ENCODE measurements around the gene SELP. TPM values are rescaled to one million over a fixed set of nuclear protein-coding genes. Genes with fewer than 3 reads are reported as not detected.

The SELP gene
- polyA plus RNA-seq, 1 of the 3 experiments (the other 2 are of a cell fraction) = not detected

DNA sequence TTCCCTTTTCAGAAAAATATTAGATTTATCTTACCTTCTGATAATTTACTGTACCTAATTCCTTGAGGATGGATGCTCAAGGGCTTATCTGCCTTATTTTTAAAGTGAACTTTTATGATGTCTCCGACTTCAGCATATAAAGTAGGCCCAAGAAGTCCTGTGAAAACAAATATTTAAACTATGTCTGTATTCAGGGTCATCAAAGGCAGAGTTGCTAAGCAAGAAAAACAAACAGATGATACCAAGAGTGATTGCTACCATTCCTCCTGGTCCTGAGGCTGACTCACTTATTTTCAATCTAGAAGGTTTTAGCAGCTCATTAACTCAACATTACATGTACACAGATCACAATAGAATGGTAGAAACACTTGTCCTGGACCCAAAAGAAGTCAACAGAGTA is 57.7 kb downstream of the SELP start:
- H2AFZ ChIP-seq (ENCODE audit: low read depth) = no peak overlapping the region
- H3K9ac ChIP-seq = no peak overlapping the region
- H3K79me2 ChIP-seq (ENCODE audit: insufficient read depth) = no peaks in the 10 kb centered on the region
- H3F3A ChIP-seq (replicated peaks; ENCODE audit: insufficient read depth) = no peaks in the 10 kb centered on the region
- H3K36me3 ChIP-seq (replicated peaks in 1 of 2; ENCODE audit: control insufficient read depth in 1 of 2, insufficient read depth in 2 of 2, low read length in 1 of 2) = no peaks in the 10 kb centered on the region
- H3K27me3 ChIP-seq (ENCODE audit: insufficient read depth) = peaks cover 19% of the 10 kb centered on the region; the same call in 1 of the 2 replicates
- 2% methylated on average over 1 of the region's 1 CpG for WGBS (ENCODE audit: low lambda C conversion rate)
- no peak for DNase-seq
- H3K27ac ChIP-seq (ENCODE audit: low read depth in 2 of 2, low read length in 1 of 2) = no peak overlapping the region
- no peaks in the 10 kb centered on the region for H4K20me1 ChIP-seq (ENCODE audit: insufficient read depth)
- H3K9me2 ChIP-seq = no peaks in the 10 kb centered on the region
- H3K4me1 ChIP-seq (ENCODE audit: control insufficient read depth in 1 of 2, insufficient read depth in 2 of 2, low read depth in 1 of 2, low read length in 1 of 2) = no peaks in the 10 kb centered on the region
- no peak overlapping the region for H3K4me2 ChIP-seq
- H3K9me3 ChIP-seq = no peaks in the 10 kb centered on the region
- TF ChIP-seq EZH2phosphoT487 (IDR thresholded peaks at IDR 0.05; ENCODE audit: borderline replicate concordance, low read depth) = no peak
- no peak for TF ChIP-seq RXRA (IDR thresholded peaks at IDR 0.05; ENCODE audit: borderline replicate concordance, low read depth)
- TF ChIP-seq CHD2 (IDR thresholded peaks at IDR 0.05; ENCODE audit: low read length, partially characterized antibody) = no peak
- no peak for TF ChIP-seq POLR2AphosphoS5 (IDR thresholded peaks at IDR 0.05; ENCODE audit: low read depth, low read length)
- TF ChIP-seq, protein P1, sequence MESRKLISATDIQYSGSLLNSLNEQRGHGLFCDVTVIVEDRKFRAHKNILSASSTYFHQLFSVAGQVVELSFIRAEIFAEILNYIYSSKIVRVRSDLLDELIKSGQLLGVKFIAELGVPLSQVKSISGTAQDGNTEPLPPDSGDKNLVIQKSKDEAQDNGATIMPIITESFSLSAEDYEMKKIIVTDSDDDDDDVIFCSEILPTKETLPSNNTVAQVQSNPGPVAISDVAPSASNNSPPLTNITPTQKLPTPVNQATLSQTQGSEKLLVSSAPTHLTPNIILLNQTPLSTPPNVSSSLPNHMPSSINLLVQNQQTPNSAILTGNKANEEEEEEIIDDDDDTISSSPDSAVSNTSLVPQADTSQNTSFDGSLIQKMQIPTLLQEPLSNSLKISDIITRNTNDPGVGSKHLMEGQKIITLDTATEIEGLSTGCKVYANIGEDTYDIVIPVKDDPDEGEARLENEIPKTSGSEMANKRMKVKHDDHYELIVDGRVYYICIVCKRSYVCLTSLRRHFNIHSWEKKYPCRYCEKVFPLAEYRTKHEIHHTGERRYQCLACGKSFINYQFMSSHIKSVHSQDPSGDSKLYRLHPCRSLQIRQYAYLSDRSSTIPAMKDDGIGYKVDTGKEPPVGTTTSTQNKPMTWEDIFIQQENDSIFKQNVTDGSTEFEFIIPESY (IDR thresholded peaks at IDR 0.05; ENCODE audit: borderline replicate concordance, low read depth) = no peak
- TF ChIP-seq SIN3A (IDR thresholded peaks at IDR 0.05; ENCODE audit: borderline replicate concordance, low read depth, low read length) = no peak
- TF ChIP-seq TAF1 (IDR thresholded peaks at IDR 0.05; ENCODE audit: borderline replicate concordance, low read depth, low read length) = no peak
- no peak for TF ChIP-seq RCOR1 (IDR thresholded peaks at IDR 0.05; ENCODE audit: low read length)
- no peak for TF ChIP-seq TEAD4 (IDR thresholded peaks at IDR 0.05; ENCODE audit: borderline replicate concordance, insufficient read depth)
- no peak for TF ChIP-seq FOSL2 (IDR thresholded peaks at IDR 0.05; ENCODE audit: borderline replicate concordance, low read depth)
- no peak for TF ChIP-seq GABPA (IDR thresholded peaks at IDR 0.05; ENCODE audit: low read depth)
- TF ChIP-seq, protein P2, sequence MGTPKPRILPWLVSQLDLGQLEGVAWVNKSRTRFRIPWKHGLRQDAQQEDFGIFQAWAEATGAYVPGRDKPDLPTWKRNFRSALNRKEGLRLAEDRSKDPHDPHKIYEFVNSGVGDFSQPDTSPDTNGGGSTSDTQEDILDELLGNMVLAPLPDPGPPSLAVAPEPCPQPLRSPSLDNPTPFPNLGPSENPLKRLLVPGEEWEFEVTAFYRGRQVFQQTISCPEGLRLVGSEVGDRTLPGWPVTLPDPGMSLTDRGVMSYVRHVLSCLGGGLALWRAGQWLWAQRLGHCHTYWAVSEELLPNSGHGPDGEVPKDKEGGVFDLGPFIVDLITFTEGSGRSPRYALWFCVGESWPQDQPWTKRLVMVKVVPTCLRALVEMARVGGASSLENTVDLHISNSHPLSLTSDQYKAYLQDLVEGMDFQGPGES (IDR thresholded peaks at IDR 0.05; ENCODE audit: low read depth, low read length) = no peak
- ChIA-PET CTCF (no interaction called here), POLR2A (no interaction called here)
- no peak overlapping the region for H3K4me3 ChIP-seq (ENCODE audit: low read depth in 2 of 2, low read length in 1 of 2)

DNA sequence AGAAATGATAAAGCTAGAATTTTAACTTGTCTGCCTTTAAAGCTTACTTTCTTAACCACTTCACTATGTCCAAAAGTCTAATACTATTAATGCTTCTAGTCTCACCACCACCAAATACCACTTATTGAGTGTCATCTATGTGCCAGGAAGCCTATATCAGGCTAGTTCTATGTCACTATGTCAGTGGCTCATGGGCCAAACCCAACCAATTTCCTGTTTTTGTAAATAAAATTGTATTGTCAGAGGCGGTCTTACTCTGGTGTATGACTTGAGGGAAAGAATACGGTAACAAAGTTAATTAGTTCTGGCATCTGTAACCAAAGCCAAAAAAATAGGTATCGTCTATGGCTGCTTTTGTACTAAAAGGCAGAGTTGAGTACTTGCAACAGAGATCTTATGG is 58.5 kb downstream of the SELP start:
- POLR2A ChIA-PET = no interaction called here

More for the DNA sequence above, 58.5 kb downstream of the SELP start:
- Histone ChIP-seq H4K20me1 (ENCODE audit: insufficient read depth) (no peaks in the 10 kb centered on the region), H3K4me1 (ENCODE audit: control insufficient read depth in 1 of 2, insufficient read depth in 2 of 2, low read depth in 1 of 2, low read length in 1 of 2) (no peaks in the 10 kb centered on the region), H3K4me3 (ENCODE audit: low read depth in 2 of 2, low read length in 1 of 2) (no peak overlapping the region), H3K4me2 (no peak overlapping the region), H3K36me3 (replicated peaks in 1 of 2; ENCODE audit: control insufficient read depth in 1 of 2, insufficient read depth in 2 of 2, low read length in 1 of 2) (no peaks in the 10 kb centered on the region), H3K27ac (ENCODE audit: low read depth in 2 of 2, low read length in 1 of 2) (no peak overlapping the region), H3K79me2 (ENCODE audit: insufficient read depth) (no peaks in the 10 kb centered on the region), H3F3A (replicated peaks; ENCODE audit: insufficient read depth) (no peaks in the 10 kb centered on the region), H3K9ac (no peak overlapping the region), H3K9me2 (no peaks in the 10 kb centered on the region), H3K9me3 (no peaks in the 10 kb centered on the region), H2AFZ (ENCODE audit: low read depth) (no peak overlapping the region), H3K27me3 (ENCODE audit: insufficient read depth) (peaks cover 13% of the 10 kb centered on the region; the same call in 1 of the 2 replicates)
- WGBS (ENCODE audit: low lambda C conversion rate) = 25% methylated on average over 3 of the region's 3 CpGs
- DNase-seq = no peak
- no peak for TF ChIP-seq ELF1 (IDR thresholded peaks at IDR 0.05)
- TF ChIP-seq SIN3A (IDR thresholded peaks at IDR 0.05; ENCODE audit: borderline replicate concordance, low read depth, low read length) = no peak
- TF ChIP-seq FOXJ3 (CRISPR knock-in tag; IDR thresholded peaks at IDR 0.05) = no peak
- no peak for TF ChIP-seq EP300 (IDR thresholded peaks at IDR 0.05; ENCODE audit: borderline replicate concordance in 1 of 2, low read depth in 1 of 2, low read length in 1 of 2)
- TF ChIP-seq RAD21 (IDR thresholded peaks at IDR 0.05; ENCODE audit: low read length) = no peak
- TF ChIP-seq YY1 (IDR thresholded peaks at IDR 0.05; ENCODE audit: low read depth) = no peak
- no peak for TF ChIP-seq JUND (IDR thresholded peaks at IDR 0.05)
- no peak for TF ChIP-seq TEAD4 (IDR thresholded peaks at IDR 0.05; ENCODE audit: borderline replicate concordance, insufficient read depth)
- TF ChIP-seq GATA2 (CRISPR knock-in tag; IDR thresholded peaks at IDR 0.05) = no peak
- CTCF ChIA-PET = interaction anchor here (0.9 kb wide), 1 partner anchor 25 kb away, joined by 3 read pairs; no protein-coding TSS in a partner anchor

Measured in SK-N-SH (cell line).